Activated T-cell treated with anti-CD3 and anti-CD28 coated beads for 4 hours (primary cell): ENCODE data around the gene RGS1.

ENCODE experiments used
- DNase-seq: peaks from one replicate; pipeline ENCODE4 v3.0.0-alpha.2; 2020

Gene RGS1, protein sequence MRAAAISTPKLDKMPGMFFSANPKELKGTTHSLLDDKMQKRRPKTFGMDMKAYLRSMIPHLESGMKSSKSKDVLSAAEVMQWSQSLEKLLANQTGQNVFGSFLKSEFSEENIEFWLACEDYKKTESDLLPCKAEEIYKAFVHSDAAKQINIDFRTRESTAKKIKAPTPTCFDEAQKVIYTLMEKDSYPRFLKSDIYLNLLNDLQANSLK

GRCh38 chr1:192575499-192576189 is at the start of gene RGS1:
RGS1 (plus strand) TSS chr1:192575773; CDS start chr1:192575793, 20 bp downstream.
- DNase-seq = peak; percentile 41

DNA sequence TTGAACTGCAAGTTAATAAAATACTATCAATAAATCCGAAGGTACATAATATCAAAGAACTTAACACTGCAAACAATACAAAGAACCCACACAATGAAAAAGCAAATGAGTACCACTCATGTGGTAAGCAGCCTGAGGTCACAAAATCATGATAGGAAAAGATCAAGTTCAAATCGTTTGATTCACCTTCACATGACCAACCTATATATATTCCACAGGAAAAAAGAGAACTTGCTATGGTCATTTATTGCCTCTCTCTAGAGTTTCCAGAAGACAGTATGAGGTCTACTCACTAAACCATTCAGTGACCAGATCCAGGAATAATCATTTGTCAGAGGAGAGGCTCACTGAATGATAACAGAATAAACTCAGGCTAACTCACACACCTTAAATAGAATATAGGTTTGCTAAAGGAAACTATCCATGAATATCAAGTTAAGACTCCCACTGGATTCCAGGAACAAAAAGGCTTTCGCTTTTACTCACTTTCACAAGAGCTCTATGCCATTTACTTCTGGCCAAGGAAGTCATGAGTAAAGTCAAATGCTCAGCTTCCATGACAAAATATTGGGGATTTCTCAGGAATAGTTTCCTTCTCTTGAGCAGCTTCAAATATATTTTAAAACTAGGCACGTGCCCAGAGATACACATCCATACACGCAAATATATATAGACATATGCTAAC is 48.3 kb upstream of the RGS1 start:
- DNase-seq = no peak

- no peak for DNase-seq
Observed at GRCh38 chr1:192527950-192528349, 47.6 kb upstream of the RGS1 start.

DNA sequence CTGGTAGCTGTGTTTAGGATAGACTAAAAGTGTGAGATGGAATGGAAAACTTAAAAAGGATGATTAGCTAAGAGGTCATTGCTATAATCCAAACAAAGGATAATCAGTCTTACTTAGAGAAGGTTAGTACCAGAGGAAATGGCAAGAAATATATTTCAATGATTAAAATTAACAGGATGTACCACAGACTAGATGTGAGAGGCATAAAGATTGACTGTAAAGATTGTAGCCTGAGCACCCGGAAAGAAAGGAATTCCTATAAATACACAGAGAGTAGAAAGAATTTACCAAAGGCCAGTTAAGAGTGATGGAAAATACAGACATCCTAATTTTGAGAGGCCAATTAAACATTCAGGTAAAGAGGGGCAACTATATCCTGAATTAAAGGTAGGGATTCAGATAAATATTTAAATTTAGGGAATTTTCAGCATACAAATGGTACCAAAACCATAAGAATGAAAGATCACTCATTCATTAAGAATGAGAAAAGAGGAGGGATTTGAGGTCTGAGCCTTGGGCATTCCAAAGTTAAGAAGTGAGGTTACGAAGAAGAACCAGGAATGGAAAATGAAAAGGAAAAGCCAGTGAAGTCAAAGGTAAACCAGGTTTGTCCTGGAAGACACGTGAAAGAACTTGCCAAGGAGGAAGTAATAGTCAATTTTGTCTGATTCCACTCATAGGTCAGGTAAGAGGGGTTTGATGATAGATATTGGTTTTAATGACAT is 46.4 kb upstream of the RGS1 start:
- no peak for DNase-seq

DNA sequence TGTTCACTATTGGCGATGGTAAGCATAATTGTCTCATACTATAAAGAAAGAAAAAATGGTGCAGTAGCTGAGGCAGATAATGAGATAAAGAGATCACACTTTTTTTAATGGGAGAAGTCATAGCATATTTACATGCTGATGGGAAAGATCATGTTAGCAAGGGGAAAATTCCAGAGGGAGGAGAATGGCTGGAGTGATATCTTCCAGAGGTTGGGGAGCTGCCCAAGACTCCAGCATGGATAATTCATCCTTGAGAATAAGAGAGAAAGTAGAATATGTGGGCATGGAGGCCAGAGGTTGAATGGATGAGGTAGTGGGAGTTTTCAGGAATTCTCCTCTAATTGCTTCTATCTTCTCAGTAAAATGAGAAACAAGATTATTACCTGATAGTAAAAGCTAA is 45.8 kb upstream of the RGS1 start:
- DNase-seq = no peak

DNA sequence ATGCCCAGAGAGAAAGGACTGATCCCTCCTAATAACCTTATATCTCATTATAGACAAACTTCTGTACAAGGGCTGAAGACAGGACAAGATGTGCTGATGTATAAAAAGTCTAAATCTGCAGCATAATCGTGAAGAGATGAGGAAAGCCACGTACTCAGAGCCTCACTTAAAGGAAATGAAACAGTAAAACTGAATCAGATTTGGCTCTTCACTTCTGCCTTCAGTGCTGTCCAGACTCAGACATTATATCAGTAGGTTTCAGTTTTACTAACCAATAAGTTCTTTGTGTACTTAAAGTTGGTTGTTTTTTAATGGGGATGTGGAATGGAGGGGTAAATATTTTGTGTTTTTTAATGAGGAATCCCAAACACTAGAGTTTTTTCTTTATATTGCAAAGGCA is 45.3 kb upstream of the RGS1 start:
- no peak for DNase-seq

GRCh38 chr1:192531037-192531703 is 44.4 kb upstream of the RGS1 start:
- peak; percentile 40 for DNase-seq

GRCh38 chr1:192534666-192535065 is 40.9 kb upstream of the RGS1 start:
- no peak for DNase-seq

GRCh38 chr1:192535916-192536664 is 39.5 kb upstream of the RGS1 start:
- DNase-seq = no peak

GRCh38 chr1:192538407-192539296 is 36.9 kb upstream of the RGS1 start:
- no peak for DNase-seq

DNA sequence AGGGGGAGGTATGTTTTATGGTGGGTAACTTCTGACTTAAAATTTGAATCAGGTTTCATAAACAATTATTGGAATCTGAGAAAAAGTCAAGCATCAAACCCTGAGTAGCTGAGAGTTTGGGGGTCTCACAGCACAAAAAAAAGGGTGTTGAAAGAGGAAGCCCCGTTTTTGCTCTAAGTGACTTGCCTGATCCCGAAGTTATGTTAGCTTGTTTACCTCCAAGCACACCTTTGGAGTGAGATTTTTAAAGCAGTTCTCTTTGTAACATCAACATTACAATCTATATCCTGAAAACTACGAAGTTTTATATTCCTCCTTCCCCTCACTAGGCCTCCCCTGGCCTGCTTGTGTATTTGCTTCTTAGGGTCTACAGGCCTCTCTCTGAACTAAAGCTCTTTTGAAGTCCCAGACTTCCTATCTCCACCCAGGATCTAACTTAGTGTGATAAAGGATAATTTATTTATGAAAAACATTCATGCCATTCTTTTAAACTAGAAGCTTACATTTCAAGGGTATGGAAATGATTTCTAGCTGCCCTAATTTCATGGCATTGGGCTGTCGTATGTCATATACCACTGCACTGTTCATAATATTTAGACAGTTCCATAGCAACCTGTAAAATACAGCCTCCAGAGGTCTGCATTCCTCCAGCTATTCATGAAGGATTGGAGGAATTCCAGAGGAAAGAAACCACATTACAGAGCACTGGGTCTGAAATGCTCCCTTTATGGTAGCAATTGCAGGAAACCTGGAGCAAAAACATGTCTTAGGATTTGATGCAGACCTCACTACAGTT is 36.1 kb upstream of the RGS1 start:
- DNase-seq = no peak

DNA sequence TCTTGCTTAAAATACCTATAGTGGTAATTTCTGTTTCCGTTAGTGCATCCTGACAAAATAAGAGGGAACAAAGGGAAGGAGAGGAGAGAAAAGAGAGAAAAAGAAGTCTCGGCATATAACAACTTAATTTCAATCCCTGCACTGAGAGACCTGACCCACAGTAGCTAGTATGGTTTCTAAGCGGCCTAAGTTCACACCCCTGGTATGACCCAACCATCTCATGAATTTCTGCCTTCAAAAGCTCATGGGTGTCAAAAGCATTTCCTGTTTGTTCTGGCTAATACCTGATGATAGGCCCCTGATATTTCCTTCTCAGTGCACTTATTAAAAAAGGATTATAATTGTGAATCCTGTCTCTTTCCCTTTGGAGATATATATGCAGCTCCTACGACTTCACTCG is 32.1 kb upstream of the RGS1 start:
- DNase-seq = no peak

DNA sequence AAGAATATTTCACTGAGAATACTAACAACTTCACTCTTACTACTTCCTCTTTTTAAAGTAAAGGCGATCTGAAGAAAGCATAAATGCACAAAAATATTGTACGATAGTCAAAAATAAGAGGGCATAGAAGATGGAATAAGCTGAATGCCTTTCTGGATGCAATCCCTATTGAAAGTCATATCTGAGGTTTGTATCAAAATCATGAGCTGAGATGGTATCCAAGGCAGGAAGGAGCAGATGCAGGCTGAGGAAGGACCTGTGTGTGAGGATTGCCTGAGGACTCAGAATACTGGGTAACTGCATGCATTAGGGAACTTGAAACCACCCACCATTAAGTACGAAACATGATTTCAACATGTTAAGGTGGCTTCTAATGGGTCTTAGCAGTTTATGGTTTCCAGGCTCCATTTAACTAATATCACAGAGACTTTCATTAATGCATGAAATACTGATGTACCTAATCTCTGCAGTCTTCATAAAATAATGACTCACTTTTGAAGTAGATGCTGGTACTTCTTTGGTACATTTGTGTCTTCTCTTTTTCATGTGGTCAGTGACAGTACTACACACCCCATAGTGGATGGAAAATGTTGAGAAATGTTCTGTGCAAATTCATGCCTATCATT is 29.6 kb upstream of the RGS1 start:
- no peak for DNase-seq

- no peak for DNase-seq
Observed at GRCh38 chr1:192546596-192547190, 28.9 kb upstream of the RGS1 start.

GRCh38 chr1:192547501-192547900 is 28.1 kb upstream of the RGS1 start:
- no peak for DNase-seq

DNA sequence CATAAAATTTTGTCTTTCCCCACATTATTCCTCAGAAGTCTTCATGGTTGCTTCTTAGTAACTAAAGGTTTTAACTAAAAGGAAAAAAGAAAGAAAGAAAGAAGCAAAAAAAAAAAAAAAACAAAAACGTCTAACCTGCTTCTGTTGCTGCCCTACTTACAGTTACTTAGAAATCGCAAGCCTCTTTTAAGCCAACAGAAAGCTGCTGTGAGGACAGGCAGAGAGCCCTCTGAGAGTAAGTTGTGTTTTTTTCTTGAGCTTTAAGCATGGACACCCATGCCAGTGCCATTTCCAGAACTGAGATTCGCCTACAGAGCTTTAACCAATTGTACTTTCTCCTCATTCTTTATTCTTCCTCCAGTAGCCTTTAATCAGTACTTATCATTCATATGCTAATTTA is 25.6 kb upstream of the RGS1 start:
- no peak for DNase-seq

- DNase-seq = no peak
Observed at GRCh38 chr1:192550922-192551534, 24.5 kb upstream of the RGS1 start.

GRCh38 chr1:192552760-192553191 is 22.8 kb upstream of the RGS1 start:
- DNase-seq = no peak

DNA sequence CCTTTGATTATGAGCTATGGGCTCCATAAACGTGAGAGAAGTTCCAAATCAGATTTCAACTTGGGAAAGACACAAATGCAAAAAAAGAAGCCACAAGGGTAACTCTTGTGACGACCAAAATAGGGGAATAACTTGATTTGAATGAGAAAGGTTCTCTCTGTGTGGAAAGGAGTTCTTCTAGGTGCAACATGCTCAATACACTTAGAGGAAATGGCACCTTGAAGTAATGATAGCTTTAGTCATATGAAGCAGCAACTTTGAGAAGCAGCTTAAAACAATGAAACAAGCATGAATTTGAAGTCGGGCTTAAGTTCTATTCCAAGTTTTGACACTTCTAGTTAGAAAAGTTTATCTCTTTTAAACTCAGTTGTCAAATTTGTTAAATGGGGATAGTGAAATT is 21.8 kb upstream of the RGS1 start:
- no peak for DNase-seq
